22Rv1 (cell line): ENCODE results near the gene MYO1D.
"Not testable (repeated sequence)": the region's sequence is repeated elsewhere in the genome, so short reads cannot be mapped to it uniquely, and the experiment has no call there.

Experiments
- H3K27ac ChIP-seq: fragments of 450-650 bp; 2 replicates; pipeline ENCODE4 v1.5.1; 2017
- ZFX ChIP-seq: fragments of 450-650 bp; IDR thresholded peaks from 2 replicates; pipeline ENCODE4 v1.6.1; 2017; ENCODE audit warnings: antibody characterized with exemption, borderline replicate concordance
- TF ChIP-seq, protein P1 (sequence below): fragments of 450-650 bp; IDR thresholded peaks from 2 replicates; pipeline ENCODE4 v1.5.1; 2017; ENCODE audit warnings: mild to moderate bottlenecking

MYO1D gene

DNA sequence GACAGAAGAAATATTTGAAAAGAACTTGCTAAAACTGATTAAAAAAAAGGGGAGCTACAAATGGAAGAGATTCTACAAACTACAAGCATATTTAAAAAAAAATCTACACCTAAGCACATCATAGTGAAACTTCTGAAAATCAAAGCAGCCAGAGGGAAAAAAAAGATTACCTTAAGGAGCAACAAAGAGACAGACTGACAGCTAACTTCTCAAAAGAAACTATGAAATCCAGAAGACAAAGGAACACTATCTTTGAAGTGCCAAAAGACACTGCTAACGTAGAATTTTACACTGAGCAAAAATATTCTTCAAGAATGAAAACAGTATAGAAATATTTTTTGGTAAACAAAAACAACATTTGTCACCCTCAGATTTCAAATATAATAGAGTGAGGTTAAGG, 151.2 kb downstream of the MYO1D start:
- TF ChIP-seq, protein P1, sequence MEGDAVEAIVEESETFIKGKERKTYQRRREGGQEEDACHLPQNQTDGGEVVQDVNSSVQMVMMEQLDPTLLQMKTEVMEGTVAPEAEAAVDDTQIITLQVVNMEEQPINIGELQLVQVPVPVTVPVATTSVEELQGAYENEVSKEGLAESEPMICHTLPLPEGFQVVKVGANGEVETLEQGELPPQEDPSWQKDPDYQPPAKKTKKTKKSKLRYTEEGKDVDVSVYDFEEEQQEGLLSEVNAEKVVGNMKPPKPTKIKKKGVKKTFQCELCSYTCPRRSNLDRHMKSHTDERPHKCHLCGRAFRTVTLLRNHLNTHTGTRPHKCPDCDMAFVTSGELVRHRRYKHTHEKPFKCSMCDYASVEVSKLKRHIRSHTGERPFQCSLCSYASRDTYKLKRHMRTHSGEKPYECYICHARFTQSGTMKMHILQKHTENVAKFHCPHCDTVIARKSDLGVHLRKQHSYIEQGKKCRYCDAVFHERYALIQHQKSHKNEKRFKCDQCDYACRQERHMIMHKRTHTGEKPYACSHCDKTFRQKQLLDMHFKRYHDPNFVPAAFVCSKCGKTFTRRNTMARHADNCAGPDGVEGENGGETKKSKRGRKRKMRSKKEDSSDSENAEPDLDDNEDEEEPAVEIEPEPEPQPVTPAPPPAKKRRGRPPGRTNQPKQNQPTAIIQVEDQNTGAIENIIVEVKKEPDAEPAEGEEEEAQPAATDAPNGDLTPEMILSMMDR = no peak
- TF ChIP-seq ZFX = no peak
- H3K27ac ChIP-seq = no peak overlapping the region

DNA sequence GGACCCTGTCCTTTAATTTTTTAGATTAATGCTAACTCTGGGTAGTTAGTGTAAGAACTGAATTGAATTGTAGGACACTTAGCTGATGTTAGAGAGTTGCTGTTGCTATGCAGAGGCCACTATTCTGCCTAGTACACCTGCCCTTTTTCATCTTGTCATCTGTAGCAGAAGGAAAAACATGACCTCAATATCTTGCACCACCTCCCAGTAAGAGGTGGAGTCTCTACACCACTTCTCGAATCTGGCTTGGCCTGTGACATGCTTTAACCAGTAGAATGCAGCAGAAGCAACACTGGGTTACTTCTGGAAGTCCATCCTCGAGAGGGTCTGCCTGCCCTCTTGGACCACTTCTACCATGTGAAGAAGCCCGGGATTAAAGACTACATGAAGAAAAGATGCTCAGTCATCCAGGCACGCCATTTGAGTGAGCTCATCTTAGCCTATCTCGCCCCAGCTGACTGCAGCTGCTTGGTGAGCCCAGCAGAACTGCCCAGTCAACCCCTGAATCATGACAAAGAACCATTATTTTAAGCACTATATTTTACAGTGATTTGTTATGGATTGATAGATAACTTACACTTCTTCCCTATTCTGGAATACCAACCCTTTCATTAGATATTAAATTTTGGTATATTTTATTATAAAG, 153.5 kb downstream of the MYO1D start:
- H3K27ac ChIP-seq = no peak overlapping the region
- TF ChIP-seq, protein P1 = no peak
- TF ChIP-seq ZFX = no peak

DNA sequence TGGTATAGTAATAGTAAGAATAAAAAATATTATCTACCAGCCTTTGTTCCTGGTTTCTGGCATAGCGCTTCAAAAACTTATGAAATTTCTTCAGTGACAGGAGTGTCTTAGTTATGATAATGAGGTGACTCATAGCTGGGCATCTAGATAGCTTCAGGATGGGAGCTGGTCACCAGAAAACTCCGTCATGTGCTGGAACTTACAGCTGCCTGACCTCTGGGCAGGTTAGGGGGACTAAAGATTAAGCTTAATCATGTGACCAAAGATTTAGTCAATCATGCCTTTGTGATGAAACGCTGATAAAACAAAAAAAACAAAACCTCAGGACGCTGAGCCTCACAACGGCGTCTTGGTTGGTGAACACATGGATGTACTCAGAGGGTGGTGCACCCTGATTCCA, 154.2 kb downstream of the MYO1D start:
- TF ChIP-seq, protein P1 = no peak
- TF ChIP-seq ZFX = no peak
- H3K27ac ChIP-seq = no peak overlapping the region

DNA sequence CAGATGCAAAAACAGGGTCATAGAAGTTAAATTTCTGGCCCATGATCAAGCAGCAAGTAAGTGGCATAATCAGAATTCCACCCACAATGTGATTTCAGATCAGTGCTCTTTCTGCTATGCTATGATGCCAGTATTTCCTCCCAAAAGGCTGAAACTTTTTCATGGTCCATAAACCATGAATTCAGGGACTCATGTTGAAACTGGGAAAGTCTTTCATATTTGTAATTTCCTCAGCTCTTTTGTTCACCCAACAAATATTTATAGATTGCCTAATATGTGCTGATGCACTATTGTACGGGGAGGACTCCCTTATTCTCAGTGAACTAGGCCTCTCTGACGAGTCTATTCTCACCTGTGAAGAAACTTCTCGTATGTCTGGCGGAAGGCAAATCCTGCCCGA, 156.3 kb downstream of the MYO1D start:
- no peak overlapping the region for H3K27ac ChIP-seq
- no peak for TF ChIP-seq ZFX
- TF ChIP-seq, protein P1 = no peak

DNA sequence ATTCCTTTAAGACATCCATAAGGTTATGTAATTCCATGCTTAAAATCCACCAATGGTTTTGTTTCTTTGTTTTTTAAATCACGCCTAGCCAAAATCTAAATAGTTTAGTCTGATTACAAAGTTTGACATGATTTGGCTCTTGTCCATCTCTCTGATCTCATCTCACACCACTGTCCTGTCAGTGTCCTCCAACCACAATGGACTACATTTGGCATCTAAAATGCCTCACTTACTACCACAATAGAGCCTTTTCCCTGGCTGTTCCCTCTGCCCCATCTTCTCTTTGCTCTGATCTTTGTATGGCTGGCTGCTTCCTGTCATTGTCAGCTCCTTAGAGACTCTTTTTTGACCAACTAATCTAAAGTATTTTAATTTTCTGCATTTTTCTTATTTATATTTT, 157.2 kb downstream of the MYO1D start:
- TF ChIP-seq, protein P1 = no peak
- H3K27ac ChIP-seq = no peak overlapping the region

DNA sequence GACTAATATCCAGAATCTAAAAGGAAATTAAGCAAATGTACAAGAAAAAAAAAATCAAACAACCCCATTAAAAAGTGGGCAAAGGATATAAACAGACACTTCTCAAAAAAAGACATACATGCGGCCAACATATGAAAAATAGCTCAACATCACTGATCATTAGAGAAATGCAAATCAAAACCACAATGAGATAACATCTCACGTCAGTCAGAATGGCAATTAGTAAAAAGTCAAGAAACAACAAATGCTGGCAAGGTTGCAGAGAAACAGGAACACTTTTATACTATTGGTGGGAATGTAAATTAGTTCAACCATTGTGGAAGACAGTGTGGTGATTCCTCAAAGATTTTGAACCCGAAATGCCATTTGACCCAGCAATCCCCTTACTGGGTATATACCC, 162.0 kb downstream of the MYO1D start:
- H3K27ac ChIP-seq = not testable (repeated sequence)

DNA sequence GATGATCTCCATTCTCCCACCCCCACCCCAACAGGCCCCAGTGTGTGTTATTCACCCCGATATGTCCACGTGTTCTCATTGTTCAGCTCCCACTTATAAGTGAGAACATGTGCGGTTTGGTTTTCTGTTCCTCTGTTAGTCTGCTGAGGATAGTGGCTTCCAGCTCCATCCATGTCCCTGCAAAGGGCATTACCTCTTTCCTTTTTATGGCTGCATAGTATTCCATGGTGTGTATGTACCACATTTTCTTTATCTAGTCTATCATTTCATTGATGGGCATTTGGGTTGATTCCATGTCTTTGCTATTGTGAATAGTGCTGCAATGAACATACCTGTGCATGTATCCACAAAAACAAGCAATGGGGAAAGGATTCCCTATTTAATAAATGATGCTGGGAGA, 162.7 kb downstream of the MYO1D start:
- not testable (repeated sequence) for H3K27ac ChIP-seq

DNA sequence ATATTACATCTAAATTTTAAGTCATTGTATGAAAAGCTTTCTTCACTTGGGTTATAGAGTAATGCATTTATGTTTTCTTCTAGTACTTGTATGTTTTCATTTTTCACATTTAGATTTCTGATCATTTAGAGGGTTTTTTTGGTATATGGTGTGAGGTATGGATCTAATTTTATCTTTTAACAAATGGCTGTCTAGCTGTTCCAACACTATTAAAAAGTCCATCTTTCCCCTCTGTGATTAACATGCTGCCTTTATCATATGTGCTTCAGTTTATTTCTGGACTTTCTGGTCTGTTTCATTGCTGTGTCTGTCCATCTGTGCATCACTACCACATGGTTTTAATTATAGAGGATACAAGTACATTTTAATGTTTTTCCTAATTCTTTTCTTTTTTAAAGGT, 163.8 kb downstream of the MYO1D start:
- H3K27ac ChIP-seq = no peak overlapping the region
- TF ChIP-seq, protein P1 = no peak
- TF ChIP-seq ZFX = no peak
